Colonic mucosa (tissue), 4 donors: Measurements from ENCODE around the gene SOX6. TPM values are rescaled to one million over a fixed set of nuclear protein-coding genes. Genes with fewer than 3 reads are reported as not detected.

Experiments used
- DNase-seq: peaks from one replicate; pipeline ENCODE4 v3.0.0-alpha.2; 2020
- H3K27ac ChIP-seq: fragments of 200-600 bp; one replicate; pipeline ENCODE4 v1.8.0; 2021
- H3K27me3 ChIP-seq: fragments of 200-600 bp; one replicate; pipeline ENCODE4 v1.8.0; 2021
- H3K36me3 ChIP-seq: fragments of 200-600 bp; one replicate; pipeline ENCODE4 v1.8.0; 2021
- H3K4me1 ChIP-seq: fragments of 200-600 bp; one replicate; pipeline ENCODE4 v1.8.0; 2021; ENCODE audit warnings: mild to moderate bottlenecking
- H3K4me3 ChIP-seq: fragments of 200-600 bp; one replicate; pipeline ENCODE4 v1.8.0; 2021
- H3K9ac ChIP-seq, 2 donors: one replicate each; pipeline ENCODE4 v1.7.0; 2013; ENCODE audit warnings: control low read depth in 2 of 2, low read depth in 2 of 2, low read length in 2 of 2
- H3K9me3 ChIP-seq: fragments of 200-600 bp; one replicate; pipeline ENCODE4 v1.8.0; 2021
- intact Hi-C: fragments of 100-400 bp; cut with DNase I; formaldehyde crosslinking; loops from one replicate; pipeline ENCODE4 v1.14.1; 2022
- total RNA-seq, 2 donors: library from RNA; stranded (reverse); fragmentation: NEBNext Ultra II Directional in 1 of 2; extraction: Animal tissue kit (Norgen Biotek cat#: 25700) in 1 of 2; gene quantifications; one replicate each; pipeline ENCODE4 v1.2.1, GENCODE V29; 2021
- TF ChIP-seq, protein P1 (sequence below): fragments of 200-600 bp; IDR thresholded peaks from one replicate; pipeline ENCODE4 v1.8.0; 2022; ENCODE audit warnings: antibody characterized with exemption, mild to moderate bottlenecking
- donor health status: healthy.
- donor health status: DM: no; HTN: no; CAD: no.
- donor health status: DM: no; HTN: no; CAD: no.

Gene SOX6
- total RNA-seq, 2 donors from 2014 or later = 2.1 to 3.0 TPM

DNA sequence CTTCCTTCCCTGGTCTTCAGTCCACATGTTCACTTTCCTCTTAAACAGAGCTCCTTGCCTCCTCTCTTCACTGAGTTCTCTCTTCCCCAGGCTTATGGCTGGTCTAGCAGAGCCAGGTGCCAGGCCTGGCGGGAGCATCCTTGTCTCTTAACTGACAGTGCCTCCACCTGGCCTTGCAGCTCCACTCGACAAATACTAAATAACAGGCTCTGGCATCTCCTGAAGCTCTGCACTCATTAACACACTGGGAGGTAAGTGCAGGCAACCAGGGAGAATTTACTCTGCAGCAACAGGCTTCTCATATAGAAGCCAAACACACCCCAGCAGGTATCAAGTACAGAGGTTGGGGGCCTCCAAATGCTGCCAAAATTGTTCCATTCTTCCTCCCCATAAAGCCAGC is 438.1 kb downstream of the SOX6 start:
- no peaks in the 10 kb centered on the region for H3K27me3 ChIP-seq
- no peak overlapping the region for H3K27ac ChIP-seq
- no peak overlapping the region for H3K4me3 ChIP-seq
- H3K9ac ChIP-seq = no peak overlapping the region
- H3K36me3 ChIP-seq = no peaks in the 10 kb centered on the region
- no peaks in the 10 kb centered on the region for H3K4me1 ChIP-seq
- no peak for DNase-seq
- H3K9me3 ChIP-seq = no peaks in the 10 kb centered on the region
- TF ChIP-seq, protein P1, sequence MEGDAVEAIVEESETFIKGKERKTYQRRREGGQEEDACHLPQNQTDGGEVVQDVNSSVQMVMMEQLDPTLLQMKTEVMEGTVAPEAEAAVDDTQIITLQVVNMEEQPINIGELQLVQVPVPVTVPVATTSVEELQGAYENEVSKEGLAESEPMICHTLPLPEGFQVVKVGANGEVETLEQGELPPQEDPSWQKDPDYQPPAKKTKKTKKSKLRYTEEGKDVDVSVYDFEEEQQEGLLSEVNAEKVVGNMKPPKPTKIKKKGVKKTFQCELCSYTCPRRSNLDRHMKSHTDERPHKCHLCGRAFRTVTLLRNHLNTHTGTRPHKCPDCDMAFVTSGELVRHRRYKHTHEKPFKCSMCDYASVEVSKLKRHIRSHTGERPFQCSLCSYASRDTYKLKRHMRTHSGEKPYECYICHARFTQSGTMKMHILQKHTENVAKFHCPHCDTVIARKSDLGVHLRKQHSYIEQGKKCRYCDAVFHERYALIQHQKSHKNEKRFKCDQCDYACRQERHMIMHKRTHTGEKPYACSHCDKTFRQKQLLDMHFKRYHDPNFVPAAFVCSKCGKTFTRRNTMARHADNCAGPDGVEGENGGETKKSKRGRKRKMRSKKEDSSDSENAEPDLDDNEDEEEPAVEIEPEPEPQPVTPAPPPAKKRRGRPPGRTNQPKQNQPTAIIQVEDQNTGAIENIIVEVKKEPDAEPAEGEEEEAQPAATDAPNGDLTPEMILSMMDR = no peak
- intact Hi-C loops = no loop called here
